Nephron progenitor cell (in vitro differentiated cells): ENCODE results near the gene POLD4.
A peak's percentile ranks its signal among the peaks of the same experiment; 100 is the strongest.

ENCODE experiments used
- DNase-seq: peaks from one replicate; pipeline ENCODE4 v3.0.0; 2021
- H3K27ac Mint-ChIP-seq: 2 replicates; pipeline ENCODE4 v1.8.0; 2021; ENCODE audit warnings: mild to moderate bottlenecking, moderate library complexity, mixed read lengths
- H3K27me3 Mint-ChIP-seq: 2 replicates; pipeline ENCODE4 v1.8.0; 2021; ENCODE audit warnings: mild to moderate bottlenecking, low read depth, mixed read lengths; ENCODE audit not compliant: poor library complexity
- H3K36me3 Mint-ChIP-seq: 2 replicates; pipeline ENCODE4 v1.8.0; 2021; ENCODE audit warnings: low read depth, mixed read lengths
- H3K4me1 Mint-ChIP-seq: 2 replicates; pipeline ENCODE4 v1.8.0; 2021; ENCODE audit warnings: mixed read lengths
- H3K4me3 Mint-ChIP-seq: 2 replicates; pipeline ENCODE4 v1.8.0; 2021; ENCODE audit warnings: mild to moderate bottlenecking, moderate library complexity, mixed read lengths
- H3K9me3 Mint-ChIP-seq: 2 replicates; pipeline ENCODE4 v1.8.0; 2021; ENCODE audit warnings: mild to moderate bottlenecking, moderate library complexity, mixed read lengths
- TF ChIP-seq, protein P1 (sequence below): fragments of 200-600 bp; sonication (generic); IDR thresholded peaks from 2 replicates; pipeline ENCODE4 v1.5.0; 2021; ENCODE audit warnings: antibody characterized with exemption

The POLD4 gene

DNA sequence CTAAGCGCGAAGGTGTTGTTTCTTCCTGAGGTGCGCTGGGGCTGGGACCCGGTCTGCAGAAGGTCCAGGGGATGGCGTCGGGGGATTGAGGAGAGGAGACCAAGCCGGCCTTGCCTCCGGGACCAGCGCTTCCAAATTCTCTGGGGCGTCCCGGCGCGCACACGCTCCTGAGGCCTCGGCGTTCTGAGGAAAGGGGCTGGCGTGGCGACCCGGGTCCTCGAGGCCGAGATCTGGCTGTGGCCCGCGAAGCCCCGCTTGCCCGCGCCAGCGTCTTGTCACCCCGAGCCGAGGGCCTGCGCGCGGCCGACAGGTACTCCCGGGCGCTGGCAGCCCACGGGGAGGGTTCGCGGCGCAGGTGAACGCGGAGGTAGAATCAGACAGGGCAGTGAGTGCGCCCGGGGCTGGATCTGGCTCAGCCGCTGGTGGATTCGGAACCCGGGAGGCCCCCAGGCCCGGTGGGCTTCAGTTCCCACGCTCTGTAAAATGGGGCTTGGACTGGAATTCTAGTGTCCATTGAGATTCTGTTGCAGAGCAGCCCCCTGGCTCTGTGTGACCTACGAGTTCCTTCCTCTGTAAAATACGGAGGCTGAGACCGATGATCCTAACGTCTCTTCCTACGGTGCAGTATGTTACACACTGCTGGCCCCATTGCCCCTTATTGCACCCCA, 35.3 kb downstream of the POLD4 start:
- H3K4me1 Mint-ChIP-seq: peaks cover 21% of the 10 kb centered on the region
- H3K27ac Mint-ChIP-seq: peak overlapping the region; percentile 99
- peaks cover 38% of the 10 kb centered on the region for H3K27me3 Mint-ChIP-seq
- H3K9me3 Mint-ChIP-seq: no peaks in the 10 kb centered on the region
- TF ChIP-seq, protein P1, sequence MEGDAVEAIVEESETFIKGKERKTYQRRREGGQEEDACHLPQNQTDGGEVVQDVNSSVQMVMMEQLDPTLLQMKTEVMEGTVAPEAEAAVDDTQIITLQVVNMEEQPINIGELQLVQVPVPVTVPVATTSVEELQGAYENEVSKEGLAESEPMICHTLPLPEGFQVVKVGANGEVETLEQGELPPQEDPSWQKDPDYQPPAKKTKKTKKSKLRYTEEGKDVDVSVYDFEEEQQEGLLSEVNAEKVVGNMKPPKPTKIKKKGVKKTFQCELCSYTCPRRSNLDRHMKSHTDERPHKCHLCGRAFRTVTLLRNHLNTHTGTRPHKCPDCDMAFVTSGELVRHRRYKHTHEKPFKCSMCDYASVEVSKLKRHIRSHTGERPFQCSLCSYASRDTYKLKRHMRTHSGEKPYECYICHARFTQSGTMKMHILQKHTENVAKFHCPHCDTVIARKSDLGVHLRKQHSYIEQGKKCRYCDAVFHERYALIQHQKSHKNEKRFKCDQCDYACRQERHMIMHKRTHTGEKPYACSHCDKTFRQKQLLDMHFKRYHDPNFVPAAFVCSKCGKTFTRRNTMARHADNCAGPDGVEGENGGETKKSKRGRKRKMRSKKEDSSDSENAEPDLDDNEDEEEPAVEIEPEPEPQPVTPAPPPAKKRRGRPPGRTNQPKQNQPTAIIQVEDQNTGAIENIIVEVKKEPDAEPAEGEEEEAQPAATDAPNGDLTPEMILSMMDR: no peak
- no peak for DNase-seq
- H3K36me3 Mint-ChIP-seq: no peaks in the 10 kb centered on the region
- H3K4me3 Mint-ChIP-seq: peak overlapping the region; percentile 91

DNA sequence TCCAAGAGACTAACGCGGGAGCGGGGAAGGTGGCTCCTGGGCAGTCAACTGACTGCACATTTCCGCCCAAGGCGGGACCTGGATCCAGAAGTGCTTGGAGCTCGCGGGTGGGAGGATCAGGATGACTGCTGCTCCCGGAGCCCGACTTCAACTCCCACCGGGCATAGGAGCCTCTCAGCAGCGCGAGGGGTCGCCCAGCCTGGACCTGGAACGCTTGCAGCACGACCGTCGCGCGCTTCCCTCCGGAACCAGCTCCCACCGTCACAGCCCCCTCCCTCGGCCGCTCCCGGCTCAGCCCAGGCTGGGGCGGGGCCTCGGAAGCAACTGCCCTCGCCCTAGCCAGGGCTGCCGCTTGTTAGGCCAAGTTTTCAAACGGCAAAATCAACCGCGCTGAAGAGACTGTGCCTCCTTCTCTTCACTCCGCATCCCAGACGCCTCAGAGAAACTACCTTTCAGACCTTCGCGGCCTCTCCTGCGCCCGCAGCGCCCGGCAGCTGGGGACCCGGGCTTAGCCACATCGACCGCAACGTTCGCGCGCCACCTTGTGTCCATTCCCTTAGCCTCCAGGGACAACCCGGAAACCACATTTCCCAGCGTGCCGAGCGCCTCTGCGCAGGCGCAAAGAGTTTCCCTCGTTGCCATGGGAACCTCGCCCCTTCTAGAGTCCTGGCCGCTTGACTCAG, 36.0 kb downstream of the POLD4 start:
- Mint-ChIP-seq H3K4me1 (peaks cover 21% of the 10 kb centered on the region), H3K9me3 (no peaks in the 10 kb centered on the region), H3K27ac (peak overlapping the region; percentile 99), H3K4me3 (peak overlapping the region; percentile 91), H3K27me3 (peaks cover 35% of the 10 kb centered on the region), H3K36me3 (no peaks in the 10 kb centered on the region)
- peak; percentile 99 for DNase-seq
- TF ChIP-seq, protein P1: peak; percentile 77

DNA sequence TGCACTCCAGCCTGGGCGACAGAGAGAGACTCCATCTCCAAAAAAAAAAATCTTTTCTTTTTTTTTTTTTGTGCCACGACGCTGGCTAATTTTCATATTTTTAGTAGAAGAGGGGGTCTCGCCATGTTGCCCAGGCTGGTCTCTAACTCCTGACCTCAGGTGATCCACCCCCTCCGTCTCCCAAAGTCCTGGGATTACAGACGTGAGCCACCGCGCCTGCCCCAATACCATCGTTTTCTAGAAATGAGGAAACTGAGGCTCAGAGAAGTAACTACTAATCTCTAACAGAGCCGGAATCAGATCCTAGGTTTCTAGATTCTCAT, 36.5 kb downstream of the POLD4 start:
- peak overlapping the region; percentile 99 for H3K27ac Mint-ChIP-seq
- TF ChIP-seq, protein P1: no peak
- peaks cover 35% of the 10 kb centered on the region for H3K27me3 Mint-ChIP-seq
- peaks cover 21% of the 10 kb centered on the region for H3K4me1 Mint-ChIP-seq
- no peak for DNase-seq
- peak overlapping the region; percentile 91 for H3K4me3 Mint-ChIP-seq
- no peaks in the 10 kb centered on the region for H3K36me3 Mint-ChIP-seq
- H3K9me3 Mint-ChIP-seq: no peaks in the 10 kb centered on the region

DNA sequence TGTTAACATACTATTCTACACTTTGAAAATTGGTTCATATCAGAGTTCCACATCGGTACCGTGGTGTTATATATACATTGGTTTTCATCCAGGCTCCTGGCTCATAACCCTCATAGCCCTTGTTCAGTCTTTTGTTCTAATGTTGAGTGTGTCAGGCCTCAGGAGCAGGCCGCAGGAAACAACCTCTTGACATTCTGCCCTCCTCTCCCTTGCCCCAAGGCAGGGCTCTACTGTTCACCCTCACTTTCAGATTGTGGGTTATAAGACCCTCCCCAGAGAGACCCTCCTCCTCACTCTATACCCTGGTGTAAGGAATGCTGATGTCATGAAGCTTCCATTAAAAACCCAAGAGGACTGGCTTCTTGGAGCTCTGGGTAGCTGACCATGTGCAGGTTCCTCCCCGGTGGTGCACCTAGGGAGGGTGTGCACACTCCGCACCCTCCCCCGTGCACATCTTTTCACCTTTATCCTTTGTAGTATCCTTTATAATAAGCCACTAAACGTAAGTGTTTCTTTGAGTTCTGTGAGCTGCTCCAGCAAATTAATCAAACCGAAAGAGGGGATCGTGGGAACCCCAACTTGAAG, 37.9 kb downstream of the POLD4 start:
- Mint-ChIP-seq H3K36me3 (no peaks in the 10 kb centered on the region), H3K27ac (no peak overlapping the region), H3K4me3 (peak overlapping the region; percentile 58), H3K9me3 (no peaks in the 10 kb centered on the region), H3K27me3 (peaks cover 25% of the 10 kb centered on the region), H3K4me1 (peaks cover 21% of the 10 kb centered on the region)
- no peak for DNase-seq
- TF ChIP-seq, protein P1: no peak

DNA sequence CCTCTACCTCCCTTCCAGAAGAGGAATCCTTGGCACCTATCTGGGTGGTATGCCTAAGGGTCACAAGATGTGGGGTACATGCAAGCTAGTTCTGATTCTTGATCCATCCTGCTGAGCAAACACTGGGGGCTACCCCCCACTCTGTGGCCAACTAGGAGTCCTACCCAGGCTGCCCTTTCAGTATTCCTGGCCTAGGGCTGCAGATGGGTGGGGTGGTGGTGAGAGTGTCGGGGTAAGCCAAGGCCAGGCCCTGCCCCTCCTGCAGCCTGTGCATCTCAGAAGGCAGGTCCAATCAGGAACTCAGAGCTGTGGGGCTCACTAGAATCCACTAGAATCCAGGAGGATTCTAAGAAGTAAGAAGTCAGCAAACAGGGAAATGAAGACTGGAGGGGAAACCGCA, 39.1 kb downstream of the POLD4 start:
- Mint-ChIP-seq H3K27me3 (peaks cover 20% of the 10 kb centered on the region), H3K4me1 (peaks cover 21% of the 10 kb centered on the region), H3K27ac (no peak overlapping the region), H3K4me3 (no peak overlapping the region), H3K36me3 (no peaks in the 10 kb centered on the region), H3K9me3 (no peaks in the 10 kb centered on the region)
- TF ChIP-seq, protein P1: no peak
- DNase-seq: no peak
